HL-60/S4 treated with retinoic acid at 250 ng/mL for 4 days and 3 days (cell line): Measurements from ENCODE around the gene FRAT2.

Experiments used
- in situ Hi-C: fragments of 300-500 bp; cut with MboI; formaldehyde crosslinking; loops from 2 replicates; pipeline ENCODE4 v1.7.0; 2022; ENCODE audit warnings: low sequenced_read_pairs

Gene FRAT2

DNA sequence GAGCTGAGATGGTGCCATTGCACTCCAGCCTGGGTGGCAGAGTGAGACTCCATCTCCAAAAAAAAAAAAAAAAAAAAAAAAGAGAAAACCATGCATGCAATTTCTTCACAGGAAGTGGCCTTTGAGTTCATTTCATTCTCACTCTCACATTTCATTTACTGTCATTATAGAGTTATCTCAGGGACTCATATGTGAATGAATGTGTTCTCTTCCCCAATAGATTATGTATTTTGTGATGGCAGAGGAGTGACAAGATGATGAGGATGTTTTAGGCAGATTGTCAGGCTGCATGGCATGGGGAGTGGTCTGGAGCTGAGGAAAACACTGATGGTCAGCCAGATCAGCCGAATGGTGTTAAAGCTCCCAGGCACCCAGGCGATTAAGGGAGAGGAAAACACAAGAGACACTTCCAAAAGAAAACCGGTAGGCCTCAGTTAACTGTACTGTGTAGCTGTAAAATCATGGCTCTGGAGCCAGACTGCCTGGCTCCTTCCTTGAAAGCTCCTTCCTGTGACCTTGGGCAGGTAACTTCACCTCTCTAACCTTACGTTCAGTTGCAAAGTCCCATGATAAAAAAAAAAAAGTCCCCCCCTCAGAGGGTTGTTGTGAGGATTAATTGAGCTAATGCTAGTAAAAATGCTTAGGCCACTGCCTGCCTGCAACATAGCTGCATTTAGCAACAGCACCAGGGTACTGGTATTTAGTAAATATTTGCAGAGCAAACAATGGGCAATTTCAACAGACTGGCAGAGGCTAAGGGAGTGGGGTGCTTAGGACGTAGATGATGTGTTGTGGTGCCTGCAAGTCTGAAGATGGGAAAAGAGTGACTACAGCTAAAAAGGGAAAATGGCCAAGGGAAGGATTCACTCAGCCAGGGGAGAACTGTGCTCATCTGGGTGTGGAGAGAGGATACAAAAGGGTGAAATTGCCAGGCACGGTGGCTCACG, 6.9 kb downstream of the FRAT2 start:
- in situ Hi-C loops = no loop called here

DNA sequence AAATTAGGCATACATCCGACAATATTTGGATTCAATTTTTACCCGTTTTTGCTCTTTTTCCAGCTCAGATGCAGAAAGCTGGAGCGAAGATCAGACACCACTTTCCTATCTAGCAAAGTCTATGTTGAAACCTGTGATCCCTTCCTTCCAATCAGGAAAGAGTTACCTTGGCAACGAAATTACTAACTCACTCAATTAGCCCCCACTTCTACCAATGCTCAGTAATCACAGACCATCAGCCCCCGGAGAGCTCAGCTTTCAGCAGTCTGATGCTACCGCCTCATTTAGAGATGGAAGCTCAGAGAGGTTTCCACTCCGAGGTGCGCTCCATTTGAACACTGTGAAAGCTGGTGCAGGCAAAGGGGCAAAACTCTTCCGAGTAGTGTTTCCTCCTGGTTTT, 8.8 kb downstream of the FRAT2 start:
- in situ Hi-C loops = no loop called here

DNA sequence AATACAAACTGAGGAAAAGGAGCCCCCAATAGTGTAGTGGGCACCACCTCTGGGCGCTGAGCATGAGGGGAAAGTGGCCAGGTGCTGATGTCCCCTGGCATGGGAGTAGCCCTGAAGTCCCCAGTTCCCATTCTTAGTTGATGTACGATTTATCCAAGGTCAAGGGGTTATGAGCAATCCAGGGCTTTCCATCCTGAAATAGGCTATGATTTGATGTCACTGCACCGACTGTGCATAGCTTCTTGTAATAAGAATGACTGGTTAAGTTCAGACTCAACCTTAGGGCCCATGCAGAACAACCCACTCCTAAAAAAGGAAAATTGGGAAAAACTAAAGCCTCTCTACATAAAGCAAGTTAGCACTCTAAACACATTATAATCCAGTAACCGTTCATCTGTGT, 11.0 kb downstream of the FRAT2 start:
- in situ Hi-C loops = no loop called here

DNA sequence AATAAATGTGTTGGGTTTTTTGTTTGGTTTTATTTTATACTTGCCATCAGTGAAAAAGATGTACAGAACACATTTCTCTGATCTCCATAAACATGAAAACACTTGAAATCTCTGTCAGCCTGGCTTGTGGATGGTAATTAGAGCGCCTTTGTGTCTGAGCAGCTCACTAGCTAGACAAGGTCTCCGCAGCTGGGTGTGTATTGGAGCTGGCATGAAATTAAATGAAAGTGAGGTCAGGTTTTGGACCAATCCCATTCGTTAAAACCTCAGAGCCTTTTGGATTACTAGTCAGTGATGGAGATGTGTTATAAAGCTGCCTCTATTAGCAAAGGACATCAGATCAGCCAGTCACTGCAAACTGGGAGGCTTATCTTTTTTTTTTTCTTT, 12.7 kb downstream of the FRAT2 start:
- in situ Hi-C loops = no loop called here

DNA sequence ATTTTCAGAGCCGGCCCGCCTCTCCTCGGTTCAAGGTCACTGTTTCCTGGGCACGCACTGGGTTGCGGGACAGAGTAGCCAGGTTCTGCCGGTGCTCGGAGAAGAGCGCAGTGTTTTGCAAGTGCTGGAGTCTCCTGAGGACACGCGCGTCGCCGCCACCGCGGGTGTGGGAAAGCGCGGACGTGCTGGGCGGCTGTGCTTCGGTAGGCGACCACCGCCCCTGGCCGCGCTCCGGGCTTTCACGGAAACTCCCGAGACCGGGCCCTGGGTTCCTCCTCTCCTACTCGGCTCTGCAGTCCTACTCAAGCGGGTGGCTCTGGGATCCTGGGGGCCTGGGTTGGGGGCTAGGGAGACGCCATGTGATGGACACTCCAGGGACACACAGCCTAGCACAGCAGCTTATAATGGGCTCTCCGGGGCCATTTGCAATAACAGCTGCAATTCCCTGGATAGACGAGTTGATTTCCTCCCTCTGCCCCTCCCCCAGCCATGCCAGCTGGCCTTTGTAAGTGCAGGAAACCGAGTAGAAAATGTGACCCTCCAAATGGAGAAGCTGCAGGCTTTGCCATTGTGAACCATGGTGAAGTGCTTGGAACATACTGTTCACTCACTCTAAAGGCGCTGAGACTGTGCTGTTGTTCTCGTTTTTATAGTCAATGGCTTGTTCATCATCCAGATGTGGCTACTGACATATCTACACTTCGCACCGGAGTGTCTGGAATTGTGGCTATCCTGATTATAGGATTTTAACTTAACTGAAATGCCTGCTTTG, 13.3 kb downstream of the FRAT2 start:
- in situ Hi-C loops = no loop called here

DNA sequence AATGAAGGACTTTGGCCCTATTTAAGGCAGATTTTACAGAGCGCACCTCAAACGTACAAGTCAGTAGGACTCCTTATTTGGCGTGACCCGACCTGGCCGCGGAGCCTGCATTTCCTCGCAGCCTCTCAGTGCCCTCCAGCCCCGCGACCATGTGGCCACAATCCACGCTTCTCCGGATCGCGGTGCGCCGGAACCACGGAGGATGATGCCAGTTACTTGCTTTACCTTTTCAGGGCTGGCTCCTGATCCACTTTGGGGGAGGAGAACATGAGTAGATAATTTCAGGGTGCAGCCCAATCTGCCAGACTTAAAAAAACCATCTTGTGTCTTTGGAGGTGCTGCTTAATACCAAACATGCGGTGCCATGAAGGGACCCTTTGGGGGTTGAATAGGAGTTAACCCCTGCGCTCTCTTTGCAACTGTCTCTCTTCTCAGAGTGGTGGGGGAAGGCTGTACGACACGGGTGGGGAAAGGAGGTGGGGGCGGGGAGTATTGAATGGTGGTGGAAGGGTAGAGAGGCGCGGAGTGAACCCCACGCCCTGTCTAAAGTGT, 14.0 kb downstream of the FRAT2 start:
- in situ Hi-C loops = no loop called here

DNA sequence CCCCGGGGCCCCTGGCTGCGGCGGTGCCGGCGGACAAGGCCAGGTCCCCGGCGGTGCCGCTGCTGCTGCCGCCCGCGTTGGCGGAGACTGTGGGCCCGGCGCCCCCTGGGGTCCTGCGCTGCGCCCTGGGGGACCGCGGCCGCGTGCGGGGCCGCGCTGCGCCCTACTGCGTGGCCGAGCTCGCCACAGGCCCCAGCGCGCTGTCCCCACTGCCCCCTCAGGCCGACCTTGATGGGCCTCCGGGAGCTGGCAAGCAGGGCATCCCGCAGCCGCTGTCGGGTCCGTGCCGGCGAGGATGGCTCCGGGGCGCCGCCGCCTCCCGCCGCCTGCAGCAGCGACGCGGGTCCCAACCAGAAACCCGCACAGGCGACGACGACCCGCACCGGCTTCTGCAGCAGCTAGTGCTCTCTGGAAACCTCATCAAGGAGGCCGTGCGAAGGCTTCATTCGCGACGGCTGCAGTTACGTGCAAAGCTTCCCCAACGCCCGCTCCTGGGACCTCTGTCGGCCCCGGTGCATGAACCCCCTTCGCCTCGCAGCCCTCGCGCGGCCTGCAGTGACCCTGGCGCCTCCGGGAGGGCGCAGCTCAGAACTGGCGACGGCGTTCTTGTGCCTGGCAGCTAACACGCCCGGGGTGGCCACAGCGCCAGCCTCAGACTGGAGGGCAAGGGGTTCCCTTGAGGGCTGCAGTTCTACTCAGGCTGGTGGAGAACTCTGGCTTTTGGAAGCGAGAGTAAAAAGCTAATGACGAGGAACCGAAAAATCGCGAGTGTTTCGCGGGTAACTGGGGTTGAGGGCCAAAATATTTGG, 14.7 kb downstream of the FRAT2 start:
- in situ Hi-C loops = no loop called here

DNA sequence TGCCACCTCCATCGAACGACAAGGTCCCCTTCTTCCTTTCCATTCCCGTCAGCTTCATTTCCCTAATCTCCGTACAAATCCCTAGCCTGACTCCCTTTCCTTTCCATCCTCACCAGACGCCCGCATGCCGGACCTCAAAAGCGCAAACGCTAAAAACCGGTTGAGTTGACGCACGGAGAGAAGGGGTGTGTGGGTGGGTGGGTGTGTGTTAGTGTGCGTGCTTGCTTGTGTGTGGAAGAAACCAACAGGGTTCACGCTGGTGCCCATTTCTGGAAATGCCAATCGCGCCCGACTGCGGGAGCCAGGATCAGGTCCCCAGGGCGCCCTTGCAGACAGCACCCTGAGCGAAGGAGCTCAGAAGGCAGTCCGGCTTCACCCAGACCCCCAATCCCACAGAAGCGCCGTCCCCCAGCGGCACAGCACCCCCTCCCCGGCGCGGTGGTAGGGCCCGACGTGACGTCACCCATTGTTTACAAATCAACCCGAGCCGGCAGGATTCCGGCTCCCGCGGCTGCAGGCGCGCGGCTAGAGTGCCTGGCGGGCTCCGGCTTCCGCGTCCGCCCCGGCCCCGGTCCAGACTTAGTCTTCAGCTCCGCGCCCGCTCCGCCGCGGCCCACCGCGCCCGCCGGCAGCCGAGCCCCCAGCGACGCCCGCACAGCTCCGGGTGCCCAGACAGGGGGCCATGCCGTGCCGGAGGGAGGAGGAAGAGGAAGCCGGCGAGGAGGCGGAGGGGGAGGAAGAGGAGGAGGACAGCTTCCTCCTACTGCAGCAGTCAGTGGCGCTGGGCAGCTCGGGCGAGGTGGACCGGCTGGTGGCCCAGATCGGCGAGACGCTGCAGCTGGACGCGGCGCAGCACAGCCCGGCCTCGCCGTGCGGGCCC, 15.5 kb downstream of the FRAT2 start, which contains the start of gene FRAT1:
Gene FRAT1 (plus strand): TSS at position 500 of the 880 bp plus-strand sequence. CDS start 183 bp downstream, at position 683.
- in situ Hi-C loops = no loop called here

DNA sequence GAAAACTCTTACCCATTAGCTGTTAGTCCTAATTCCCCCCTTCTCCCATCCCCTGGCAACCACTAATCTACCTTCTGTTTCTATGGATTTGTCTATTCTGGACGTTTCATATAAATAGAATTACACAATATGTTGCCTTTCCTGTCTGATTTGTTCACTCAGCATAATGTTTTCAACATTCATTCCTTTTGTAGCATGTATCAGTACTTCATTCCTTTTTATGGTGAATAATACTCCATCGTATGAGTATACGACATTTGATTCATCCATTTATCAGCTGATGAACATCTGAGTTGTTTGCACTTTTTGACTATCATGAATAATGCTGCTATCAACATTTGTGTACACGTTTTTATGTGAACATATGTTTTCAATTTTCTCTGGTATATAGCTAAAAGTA, 19.9 kb downstream of the FRAT2 start:
- in situ Hi-C loops = no loop called here

DNA sequence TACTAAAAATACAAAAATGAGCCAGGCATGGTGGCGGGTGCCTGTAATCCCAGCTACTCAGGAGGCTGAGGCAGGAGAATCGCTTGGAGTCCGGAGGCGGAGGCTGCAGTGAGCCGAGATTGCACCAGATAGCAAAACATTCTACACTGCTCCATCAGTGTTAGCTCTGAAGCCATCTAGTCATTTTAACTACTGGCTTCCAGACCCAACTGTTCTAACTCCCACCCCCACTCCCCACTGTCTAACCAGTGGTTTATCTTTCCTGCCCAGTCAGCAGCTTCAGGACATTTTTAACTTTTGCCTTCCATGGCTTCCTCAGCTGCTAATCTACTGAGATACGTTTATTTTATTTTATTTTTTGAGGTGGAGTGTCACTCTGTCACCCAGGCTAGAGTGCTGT, 21.6 kb downstream of the FRAT2 start:
- in situ Hi-C loops = no loop called here

DNA sequence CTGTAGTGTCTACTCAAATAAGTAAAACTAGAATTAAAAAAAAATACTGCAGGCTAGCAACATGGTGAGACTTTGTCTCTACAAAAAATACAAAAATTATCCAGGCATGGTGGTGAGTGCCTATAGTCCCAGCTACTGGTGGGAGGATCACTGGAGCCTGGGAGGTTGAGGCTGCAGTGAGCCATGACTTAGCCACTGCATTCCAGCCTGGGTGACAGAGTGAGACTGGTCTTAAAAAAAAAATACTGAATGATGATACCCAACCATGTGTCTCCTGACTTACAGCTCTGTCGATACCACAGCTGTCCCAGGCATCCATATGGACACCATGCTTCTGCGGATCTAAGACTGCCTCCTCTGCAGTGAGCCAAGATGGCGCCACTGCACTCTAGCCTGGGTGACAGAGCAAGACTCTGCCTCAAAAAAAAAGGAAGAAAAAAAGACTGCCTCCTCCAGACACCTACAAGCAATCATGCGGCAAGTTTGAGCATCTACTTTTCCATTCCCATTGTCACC, 23.4 kb downstream of the FRAT2 start:
- in situ Hi-C loops = no loop called here

DNA sequence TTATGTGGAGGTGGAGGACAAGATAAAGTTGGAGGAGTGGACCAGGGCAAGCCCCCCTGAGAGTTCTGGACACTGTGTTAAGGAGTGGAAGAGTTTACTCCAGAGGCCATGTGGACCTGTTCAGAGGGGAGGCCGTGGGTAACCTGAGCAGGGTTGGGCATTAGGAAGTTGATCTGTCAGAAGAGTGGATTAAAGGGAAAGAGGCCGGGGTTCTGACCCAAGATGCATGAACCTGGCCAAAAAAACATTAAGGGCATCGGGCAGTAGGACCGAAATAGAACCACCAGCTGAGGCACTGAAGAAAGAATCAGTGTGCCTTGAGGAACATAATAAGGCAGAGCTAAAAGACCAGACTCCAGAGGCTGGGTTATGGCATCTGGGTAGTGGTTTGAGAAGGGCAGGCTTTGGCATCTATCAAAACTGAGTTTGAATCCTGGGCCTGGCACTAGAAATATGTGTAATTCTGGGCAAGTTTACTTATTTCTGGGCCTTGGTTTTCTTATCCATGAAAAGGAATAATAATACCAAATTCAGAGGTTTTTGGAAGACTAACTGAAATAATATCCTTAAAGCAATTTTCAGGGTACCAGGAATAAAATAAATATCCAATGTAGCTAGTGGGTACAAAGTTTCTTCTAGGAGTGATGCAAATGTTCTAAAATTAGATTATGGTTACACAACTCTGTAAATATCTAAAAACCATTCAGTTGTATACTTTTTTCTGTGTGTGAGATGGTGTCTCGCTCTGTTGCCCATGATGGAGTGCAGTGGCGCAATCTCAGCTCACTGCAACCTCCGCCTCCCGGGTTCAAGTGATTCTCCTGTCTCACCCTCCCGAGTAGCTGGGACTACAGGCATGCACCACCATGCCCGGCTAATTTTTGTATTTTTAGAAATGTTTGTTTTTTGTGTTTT, 26.4 kb downstream of the FRAT2 start:
- in situ Hi-C loops = no loop called here

DNA sequence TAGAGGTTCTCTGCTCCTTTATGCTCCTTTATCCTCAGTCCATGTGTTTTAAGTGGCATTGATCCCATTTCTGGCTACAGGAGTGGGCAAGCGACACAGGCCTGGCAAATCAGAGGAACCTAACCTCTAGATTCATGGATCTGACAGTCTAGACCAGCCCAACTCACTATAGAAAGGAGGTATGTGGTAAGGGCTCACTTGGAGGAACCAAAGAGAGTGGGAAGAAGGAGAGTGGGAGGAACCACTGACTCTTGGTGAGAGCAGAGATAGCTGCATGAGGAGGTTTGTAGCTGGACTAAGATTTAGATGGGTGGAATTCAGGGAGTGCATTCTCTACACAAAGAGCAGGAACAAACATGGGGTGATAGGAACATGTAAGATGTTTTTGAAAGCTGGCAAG, 27.1 kb downstream of the FRAT2 start:
- in situ Hi-C loops = no loop called here

DNA sequence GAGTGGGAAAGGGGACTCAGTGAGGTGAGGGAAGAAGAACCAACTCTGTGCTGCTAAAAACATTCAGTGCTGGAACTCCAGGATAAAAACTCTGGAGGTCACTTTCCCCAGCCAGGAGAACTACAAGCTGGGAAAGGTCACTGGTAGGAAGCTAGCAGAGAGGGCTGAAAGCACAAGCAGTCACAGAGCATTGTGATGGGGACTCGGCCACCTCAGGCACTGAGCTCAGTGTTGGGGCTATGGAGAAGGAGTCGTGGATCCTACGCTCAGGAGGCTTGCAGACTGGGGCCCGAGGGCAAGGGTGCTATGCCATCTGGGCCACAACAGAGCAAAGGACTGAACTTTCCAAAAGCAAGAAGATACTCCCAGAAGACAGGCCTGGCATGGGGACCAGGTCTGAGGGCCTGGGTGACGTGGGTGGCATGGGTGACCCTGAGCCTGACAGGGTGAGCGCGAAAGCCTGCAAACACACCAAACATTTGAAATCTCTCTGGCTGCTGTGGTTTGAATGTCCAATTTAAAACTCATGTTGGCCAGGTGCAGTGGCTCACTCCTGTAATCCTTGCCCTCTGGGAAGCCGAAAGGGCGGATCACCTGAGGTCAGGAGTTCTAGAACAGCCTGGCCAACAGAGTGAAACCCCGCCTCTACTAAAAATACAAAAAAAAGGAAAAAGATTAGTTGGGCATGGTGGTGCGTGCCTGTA, 32.3 kb downstream of the FRAT2 start:
- in situ Hi-C loops = no loop called here

DNA sequence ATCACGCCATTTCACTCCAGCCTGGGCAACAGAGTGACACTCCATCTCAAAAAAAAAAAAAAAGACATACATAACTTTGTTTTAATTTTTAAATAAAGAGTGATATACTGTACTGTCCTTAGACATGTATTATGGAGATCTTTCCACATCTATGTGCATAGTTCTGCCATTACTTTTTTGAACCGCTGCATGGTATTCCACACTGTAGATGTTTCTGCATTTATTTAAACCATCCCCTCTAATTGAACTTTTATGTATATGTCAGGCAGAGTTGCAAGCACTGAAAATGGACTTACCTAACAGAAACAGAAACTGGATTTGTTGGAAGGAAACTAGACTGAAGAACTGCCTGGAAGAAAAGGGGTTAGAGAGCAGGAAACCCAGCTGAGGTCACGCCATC, 33.5 kb downstream of the FRAT2 start:
- in situ Hi-C loops = no loop called here

DNA sequence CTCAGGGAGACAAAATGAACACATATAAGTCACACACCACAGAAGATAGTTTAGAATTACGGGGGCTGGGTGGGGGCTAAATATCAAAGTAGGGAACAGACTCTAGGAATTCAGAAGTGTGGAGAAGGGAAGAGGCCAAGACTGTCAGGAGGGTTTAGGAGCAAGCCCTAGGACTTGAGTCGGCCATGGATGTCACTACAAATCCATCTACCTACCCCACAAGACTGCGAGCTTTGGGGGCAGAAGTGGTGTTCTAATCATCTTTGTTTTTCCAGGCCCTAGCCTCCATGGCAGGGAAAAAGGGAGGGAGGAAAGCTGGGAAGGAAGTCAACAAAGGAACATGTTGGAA, 36.3 kb downstream of the FRAT2 start:
- in situ Hi-C loops = no loop called here

DNA sequence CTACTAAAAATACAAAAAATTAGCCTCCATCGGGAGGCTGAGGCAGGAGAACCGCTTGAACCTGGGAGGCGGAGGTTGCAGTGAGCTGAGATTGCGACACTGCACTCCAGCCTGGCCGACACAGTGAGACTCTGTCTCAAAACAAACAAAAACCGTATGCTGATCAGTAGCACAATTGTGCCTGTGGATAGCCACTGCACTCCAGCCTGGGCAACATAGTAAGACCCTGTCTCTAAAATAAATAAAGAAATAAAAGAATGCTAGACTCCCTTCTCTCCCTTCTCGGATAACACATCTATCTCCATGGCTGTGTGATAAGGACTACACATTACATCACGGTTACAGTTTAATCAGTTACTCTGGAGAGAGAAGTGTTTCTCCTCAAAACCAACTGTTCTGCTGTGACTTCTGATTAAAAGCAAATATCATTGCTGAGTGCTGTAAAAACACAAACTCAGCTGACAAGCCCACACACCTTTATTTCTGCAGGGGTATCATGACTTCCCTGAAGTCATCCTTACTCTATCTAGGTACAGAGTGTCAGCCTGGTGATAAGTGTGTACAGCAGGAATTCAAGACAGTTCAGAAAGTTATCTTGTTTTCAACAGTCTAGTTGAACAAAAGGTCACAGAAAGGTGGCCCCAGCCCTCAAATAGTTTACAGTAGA, 36.8 kb downstream of the FRAT2 start:
- in situ Hi-C loops = no loop called here

DNA sequence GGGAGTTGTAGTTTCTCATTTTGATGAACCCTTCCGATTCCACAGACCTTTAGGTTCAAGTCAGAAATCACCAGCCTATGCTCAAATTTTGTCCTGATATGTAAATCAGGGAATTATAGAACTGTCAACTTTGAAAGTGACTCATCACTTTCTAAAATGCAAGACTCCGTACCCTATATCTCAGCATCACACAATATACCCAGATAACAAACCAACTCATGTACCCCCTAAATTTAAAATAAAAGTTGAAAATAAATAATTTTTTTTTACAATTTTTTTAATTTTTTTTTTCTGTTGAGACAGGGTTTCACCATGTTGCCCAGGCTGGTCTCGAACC, 41.7 kb downstream of the FRAT2 start:
- in situ Hi-C loops = no loop called here
